Activated CD4-positive, alpha-beta T cell treated with anti-CD3 and anti-CD28 coated beads, Interleukin-2, amount 50 U/mL, for 48 hours (primary cell): ENCODE results near the gene NFATC1.
A peak's percentile ranks its signal among the peaks of the same experiment; 100 is the strongest.

Experiments
- DNase-seq, 2 experiments: peaks; one replicate each; pipeline ENCODE4 v3.0.0-alpha.2; 2020

The NFATC1 gene

GRCh38 chr18:79424880-79425568 lies 29.3 kb downstream of the NFATC1 start:
- DNase-seq = no peak

- no peak for DNase-seq
These were observed 29.8 kb downstream of the NFATC1 start for GRCh38 chr18:79425569-79425886.

- no peak for DNase-seq
These were observed 30.9 kb downstream of the NFATC1 start for GRCh38 chr18:79426376-79427300.

- DNase-seq = no peak
These were observed 31.9 kb downstream of the NFATC1 start for GRCh38 chr18:79427368-79428225.

- no peak for DNase-seq
These were observed 32.6 kb downstream of the NFATC1 start for GRCh38 chr18:79428287-79428686.

GRCh38 chr18:79429381-79429780 lies 33.7 kb downstream of the NFATC1 start:
- DNase-seq = no peak

- DNase-seq = no peak
These were observed 34.1 kb downstream of the NFATC1 start for GRCh38 chr18:79429785-79430281.

GRCh38 chr18:79432376-79433120 lies 36.8 kb downstream of the NFATC1 start:
- DNase-seq = no peak

GRCh38 chr18:79433431-79433830 lies 37.7 kb downstream of the NFATC1 start:
- no peak for DNase-seq

GRCh38 chr18:79434607-79435401 lies 39.1 kb downstream of the NFATC1 start:
- DNase-seq = no peak

- no peak for DNase-seq
These were observed 41.0 kb downstream of the NFATC1 start for GRCh38 chr18:79436556-79437275.

- DNase-seq = no peak
These were observed 42.6 kb downstream of the NFATC1 start for GRCh38 chr18:79438089-79438897.

GRCh38 chr18:79438898-79439627 lies 43.3 kb downstream of the NFATC1 start:
- peak; percentile 41 to 45 for DNase-seq

- no peak for DNase-seq
These were observed 43.9 kb downstream of the NFATC1 start for GRCh38 chr18:79439628-79440023.

- DNase-seq = no peak
These were observed 44.8 kb downstream of the NFATC1 start for GRCh38 chr18:79440316-79441110.

- DNase-seq = no peak
These were observed 45.7 kb downstream of the NFATC1 start for GRCh38 chr18:79441420-79441819.

GRCh38 chr18:79442508-79443221 lies 46.9 kb downstream of the NFATC1 start:
- no peak for DNase-seq

GRCh38 chr18:79445221-79445620 lies 49.5 kb downstream of the NFATC1 start:
- no peak for DNase-seq
